Measurements from ENCODE around the gene UBAC2.

Gene UBAC2

DNA sequence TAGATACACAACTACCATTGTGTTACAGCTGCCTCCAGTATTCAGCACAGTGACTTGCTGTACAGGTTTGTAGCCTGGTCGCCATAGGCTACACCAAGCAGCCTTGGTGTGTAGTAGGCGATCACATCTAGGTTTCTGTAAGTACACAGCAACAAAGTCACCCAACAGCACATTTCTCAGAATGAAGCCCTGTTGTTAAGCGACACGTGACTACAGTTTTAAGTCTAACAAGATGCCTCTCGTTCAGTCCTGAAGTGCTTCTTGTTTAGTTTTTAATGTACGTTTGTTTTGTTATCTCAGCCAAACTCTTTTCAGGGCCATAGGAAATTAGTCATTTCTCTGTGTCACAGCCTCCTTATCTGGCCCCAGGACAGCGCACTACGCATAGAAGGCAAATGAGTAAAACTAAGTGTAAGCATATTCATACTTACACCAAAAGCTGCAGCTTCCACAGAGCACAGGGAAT is 156.5 kb downstream of the UBAC2 start:
- Histone ChIP-seq H3K27me3 (replicated peaks) (no peaks in the 10 kb centered on the region), H3K4me3 (ENCODE audit: low read depth, low read length) (no peak overlapping the region), H3K27ac (peak overlapping the region; percentile 94), H3K36me3 (replicated peaks) (no peaks in the 10 kb centered on the region)
- TF ChIP-seq, protein P1, sequence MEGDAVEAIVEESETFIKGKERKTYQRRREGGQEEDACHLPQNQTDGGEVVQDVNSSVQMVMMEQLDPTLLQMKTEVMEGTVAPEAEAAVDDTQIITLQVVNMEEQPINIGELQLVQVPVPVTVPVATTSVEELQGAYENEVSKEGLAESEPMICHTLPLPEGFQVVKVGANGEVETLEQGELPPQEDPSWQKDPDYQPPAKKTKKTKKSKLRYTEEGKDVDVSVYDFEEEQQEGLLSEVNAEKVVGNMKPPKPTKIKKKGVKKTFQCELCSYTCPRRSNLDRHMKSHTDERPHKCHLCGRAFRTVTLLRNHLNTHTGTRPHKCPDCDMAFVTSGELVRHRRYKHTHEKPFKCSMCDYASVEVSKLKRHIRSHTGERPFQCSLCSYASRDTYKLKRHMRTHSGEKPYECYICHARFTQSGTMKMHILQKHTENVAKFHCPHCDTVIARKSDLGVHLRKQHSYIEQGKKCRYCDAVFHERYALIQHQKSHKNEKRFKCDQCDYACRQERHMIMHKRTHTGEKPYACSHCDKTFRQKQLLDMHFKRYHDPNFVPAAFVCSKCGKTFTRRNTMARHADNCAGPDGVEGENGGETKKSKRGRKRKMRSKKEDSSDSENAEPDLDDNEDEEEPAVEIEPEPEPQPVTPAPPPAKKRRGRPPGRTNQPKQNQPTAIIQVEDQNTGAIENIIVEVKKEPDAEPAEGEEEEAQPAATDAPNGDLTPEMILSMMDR (IDR thresholded peaks at IDR 0.05; ENCODE audit: low read depth, low read length, missing control alignments) = no peak
- DNase-seq = peak; percentile 91
- in situ Hi-C loops (cut with HindIII; ENCODE audit: low pct_ligation_motif_present, low sequenced_read_pairs) = no loop called here

DNA sequence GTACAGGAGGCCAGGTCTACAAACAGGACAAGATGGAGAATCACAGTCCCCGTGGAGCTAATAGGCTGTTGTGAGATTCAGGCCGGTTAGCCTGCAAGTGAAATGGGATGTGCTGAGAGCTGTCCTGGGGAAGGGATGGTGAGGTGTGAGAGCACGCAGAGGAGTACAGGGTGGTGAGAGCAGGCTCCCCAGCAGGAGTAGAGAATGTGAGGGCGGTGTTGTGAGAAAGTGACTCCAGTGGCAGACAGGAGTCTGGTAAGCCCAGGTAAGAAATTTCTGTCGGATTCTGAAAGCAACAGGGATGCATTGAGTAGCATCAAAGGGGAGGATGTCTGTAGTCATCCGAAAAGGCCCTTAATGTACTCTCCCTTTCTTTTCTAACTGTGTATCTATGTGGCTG is 157.3 kb downstream of the UBAC2 start:
- no peak for DNase-seq
- H3K27ac ChIP-seq = peak overlapping the region; percentile 94
- in situ Hi-C loops (cut with HindIII; ENCODE audit: low pct_ligation_motif_present, low sequenced_read_pairs) = no loop called here
- H3K27me3 ChIP-seq (replicated peaks) = no peaks in the 10 kb centered on the region
- no peak overlapping the region for H3K4me3 ChIP-seq (ENCODE audit: low read depth, low read length)
- no peaks in the 10 kb centered on the region for H3K36me3 ChIP-seq (replicated peaks)
- TF ChIP-seq, protein P1 (IDR thresholded peaks at IDR 0.05; ENCODE audit: low read depth, low read length, missing control alignments) = no peak

DNA sequence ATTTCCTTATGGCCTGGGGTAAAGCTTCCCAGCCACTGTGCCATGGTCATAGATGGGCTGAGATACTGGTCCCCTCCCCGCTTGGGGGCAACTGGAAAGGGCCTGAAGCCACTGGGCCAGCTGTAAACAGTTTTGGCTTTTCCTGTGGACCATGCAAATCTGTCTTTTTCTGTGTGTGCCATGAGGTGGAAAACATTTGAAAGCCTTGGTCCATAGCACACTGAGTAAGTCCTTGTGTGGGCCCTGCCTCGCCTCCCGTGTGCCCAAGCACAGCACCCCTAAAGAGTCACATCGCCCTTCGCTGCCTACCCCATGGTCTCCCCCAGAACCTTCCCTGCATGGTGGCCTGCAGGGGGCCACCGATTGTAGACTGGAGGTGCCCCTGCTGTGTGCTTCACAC is 158.9 kb downstream of the UBAC2 start:
- in situ Hi-C loops (cut with HindIII; ENCODE audit: low pct_ligation_motif_present, low sequenced_read_pairs) = no loop called here
- TF ChIP-seq, protein P1 (IDR thresholded peaks at IDR 0.05; ENCODE audit: low read depth, low read length, missing control alignments) = no peak
- no peak overlapping the region for H3K27ac ChIP-seq
- no peaks in the 10 kb centered on the region for H3K27me3 ChIP-seq (replicated peaks)
- no peaks in the 10 kb centered on the region for H3K36me3 ChIP-seq (replicated peaks)
- DNase-seq = no peak
- H3K4me3 ChIP-seq (ENCODE audit: low read depth, low read length) = no peak overlapping the region

DNA sequence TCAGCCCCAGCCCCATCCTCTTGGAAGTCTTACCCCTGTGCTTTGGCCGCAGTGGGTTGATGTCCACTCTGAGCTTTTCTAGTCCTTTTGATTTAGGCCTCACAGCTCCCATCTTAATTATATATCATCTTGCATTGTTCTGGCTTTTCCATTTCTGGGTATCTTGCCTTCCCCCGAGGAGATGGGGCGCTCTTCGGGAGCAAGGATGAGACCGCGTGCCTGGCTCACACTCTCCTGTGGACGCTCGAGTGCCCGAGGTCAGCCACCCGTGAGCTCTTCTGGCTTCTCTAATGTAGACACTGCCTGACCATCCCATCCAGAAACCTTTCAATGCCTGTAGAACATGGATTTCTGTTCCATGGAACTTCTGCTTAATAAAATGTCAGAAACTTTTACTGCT is 160.0 kb downstream of the UBAC2 start:
- TF ChIP-seq, protein P1 (IDR thresholded peaks at IDR 0.05; ENCODE audit: low read depth, low read length, missing control alignments) = no peak
- no peak overlapping the region for H3K4me3 ChIP-seq (ENCODE audit: low read depth, low read length)
- H3K36me3 ChIP-seq (replicated peaks) = no peaks in the 10 kb centered on the region
- DNase-seq = no peak
- in situ Hi-C loops (cut with HindIII; ENCODE audit: low pct_ligation_motif_present, low sequenced_read_pairs) = no loop called here
- no peaks in the 10 kb centered on the region for H3K27me3 ChIP-seq (replicated peaks)
- no peak overlapping the region for H3K27ac ChIP-seq

DNA sequence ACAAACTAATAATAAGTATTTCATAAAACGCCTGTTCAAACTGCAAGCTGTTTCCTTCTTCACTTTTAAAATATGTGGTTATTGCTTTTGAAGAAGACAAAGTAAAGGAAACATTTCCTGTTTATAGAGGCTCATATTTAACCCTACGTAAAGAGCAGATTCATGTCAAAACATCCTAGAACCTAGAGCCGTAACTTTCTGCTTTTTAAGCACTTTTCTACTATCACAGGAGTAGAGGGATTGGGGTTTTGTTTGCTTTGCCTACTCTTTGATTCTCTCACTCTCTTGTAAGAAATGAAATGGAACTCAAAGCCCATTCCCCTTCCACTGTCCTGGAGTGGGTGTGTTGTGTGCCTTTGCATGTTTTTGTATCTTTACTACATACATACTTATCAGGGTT is 160.5 kb downstream of the UBAC2 start:
- H3K27ac ChIP-seq = no peak overlapping the region
- H3K36me3 ChIP-seq (replicated peaks) = no peaks in the 10 kb centered on the region
- in situ Hi-C loops (cut with HindIII; ENCODE audit: low pct_ligation_motif_present, low sequenced_read_pairs) = no loop called here
- TF ChIP-seq, protein P1 (IDR thresholded peaks at IDR 0.05; ENCODE audit: low read depth, low read length, missing control alignments) = no peak
- H3K4me3 ChIP-seq (ENCODE audit: low read depth, low read length) = no peak overlapping the region
- no peak for DNase-seq
- H3K27me3 ChIP-seq (replicated peaks) = no peaks in the 10 kb centered on the region

DNA sequence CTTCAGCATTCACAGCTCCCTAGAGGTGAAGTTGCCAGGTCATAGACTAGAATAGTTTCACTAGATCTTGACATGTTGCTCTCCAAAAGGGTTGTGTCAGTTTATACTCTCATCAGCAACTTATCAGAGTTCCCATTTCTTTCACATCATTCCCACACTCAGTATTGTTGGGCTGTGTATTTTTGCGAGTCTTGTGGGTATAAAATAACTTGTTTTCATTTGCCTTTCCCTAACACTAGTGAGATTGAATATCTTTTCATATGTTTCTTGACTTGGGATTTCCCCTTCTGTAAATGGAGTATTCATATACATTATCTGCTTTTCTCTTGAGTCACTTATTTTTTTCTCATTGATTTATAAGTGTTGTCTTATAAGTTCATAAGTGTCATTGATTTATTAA is 161.7 kb downstream of the UBAC2 start:
- no peak for DNase-seq
- no peaks in the 10 kb centered on the region for H3K36me3 ChIP-seq (replicated peaks)
- no peak overlapping the region for H3K27ac ChIP-seq
- TF ChIP-seq, protein P1 (IDR thresholded peaks at IDR 0.05; ENCODE audit: low read depth, low read length, missing control alignments) = no peak
- H3K27me3 ChIP-seq (replicated peaks) = no peaks in the 10 kb centered on the region
- no peak overlapping the region for H3K4me3 ChIP-seq (ENCODE audit: low read depth, low read length)
- in situ Hi-C loops (cut with HindIII; ENCODE audit: low pct_ligation_motif_present, low sequenced_read_pairs) = no loop called here
